Measurements from ENCODE around the gene DGKH.
A peak's percentile ranks its signal among the peaks of the same experiment; 100 is the strongest.

DGKH gene

GRCh38 chr13:42075517-42075916, 27.1 kb downstream of the DGKH start:
- TF ChIP-seq EZH2phosphoT487 (IDR thresholded peaks at IDR 0.05; ENCODE audit: low read depth) (no peak), CTCF (IDR thresholded peaks at IDR 0.05; ENCODE audit: low read depth, low read length) (no peak)
- Histone ChIP-seq H2AFZ (ENCODE audit: low read depth, low read length) (no peak overlapping the region), H3K79me2 (ENCODE audit: low read length) (no peaks in the 10 kb centered on the region), H3K9me3 (ENCODE audit: insufficient read depth, low read length) (no peaks in the 10 kb centered on the region), H3K36me3 (replicated peaks; ENCODE audit: low read depth, low read length) (no peaks in the 10 kb centered on the region), H3K27me3 (ENCODE audit: low read depth, low read length) (no peaks in the 10 kb centered on the region), H3K4me3 (ENCODE audit: low read length) (no peak overlapping the region), H4K20me1 (ENCODE audit: insufficient read depth, low read length) (no peaks in the 10 kb centered on the region), H3K4me1 (ENCODE audit: low read length) (no peaks in the 10 kb centered on the region), H3K9ac (ENCODE audit: low read length) (no peak overlapping the region), H3K27ac (ENCODE audit: low read length) (no peak overlapping the region), H3K4me2 (ENCODE audit: low read length) (no peak overlapping the region)

GRCh38 chr13:42076309-42076713, 27.9 kb downstream of the DGKH start:
- Histone ChIP-seq H3K9ac (ENCODE audit: low read length) (no peak overlapping the region), H3K4me1 (ENCODE audit: low read length) (no peaks in the 10 kb centered on the region), H3K36me3 (replicated peaks; ENCODE audit: low read depth, low read length) (no peaks in the 10 kb centered on the region), H3K27me3 (ENCODE audit: low read depth, low read length) (no peaks in the 10 kb centered on the region), H3K4me3 (ENCODE audit: low read length) (no peak overlapping the region), H3K4me2 (ENCODE audit: low read length) (no peak overlapping the region), H3K79me2 (ENCODE audit: low read length) (no peaks in the 10 kb centered on the region), H2AFZ (ENCODE audit: low read depth, low read length) (no peak overlapping the region), H3K27ac (ENCODE audit: low read length) (no peak overlapping the region), H4K20me1 (ENCODE audit: insufficient read depth, low read length) (no peaks in the 10 kb centered on the region), H3K9me3 (ENCODE audit: insufficient read depth, low read length) (no peaks in the 10 kb centered on the region)
- TF ChIP-seq CTCF (IDR thresholded peaks at IDR 0.05; ENCODE audit: low read depth, low read length) (no peak), EZH2phosphoT487 (IDR thresholded peaks at IDR 0.05; ENCODE audit: low read depth) (no peak)

GRCh38 chr13:42078128-42078808, 29.8 kb downstream of the DGKH start:
- no peak overlapping the region for H3K9ac ChIP-seq (ENCODE audit: low read length)
- H4K20me1 ChIP-seq (ENCODE audit: insufficient read depth, low read length), result no peaks in the 10 kb centered on the region
- H3K79me2 ChIP-seq (ENCODE audit: low read length), result no peaks in the 10 kb centered on the region
- H3K9me3 ChIP-seq (ENCODE audit: insufficient read depth, low read length), result no peaks in the 10 kb centered on the region
- TF ChIP-seq EZH2phosphoT487 (IDR thresholded peaks at IDR 0.05; ENCODE audit: low read depth), result no peak
- TF ChIP-seq CTCF (IDR thresholded peaks at IDR 0.05; ENCODE audit: low read depth, low read length), result peak; percentile 47
- no peak overlapping the region for H3K27ac ChIP-seq (ENCODE audit: low read length)
- no peaks in the 10 kb centered on the region for H3K36me3 ChIP-seq (replicated peaks; ENCODE audit: low read depth, low read length)
- H3K4me2 ChIP-seq (ENCODE audit: low read length), result no peak overlapping the region
- no peak overlapping the region for H2AFZ ChIP-seq (ENCODE audit: low read depth, low read length)
- H3K27me3 ChIP-seq (ENCODE audit: low read depth, low read length), result no peaks in the 10 kb centered on the region
- H3K4me3 ChIP-seq (ENCODE audit: low read length), result no peak overlapping the region
- H3K4me1 ChIP-seq (ENCODE audit: low read length), result 0 out of 2 replicates have a peak, but pooled peaks cover 2% of the 10 kb centered on the region

- no peak overlapping the region for H3K9ac ChIP-seq (ENCODE audit: low read length)
- no peaks in the 10 kb centered on the region for H3K27me3 ChIP-seq (ENCODE audit: low read depth, low read length)
- H3K79me2 ChIP-seq (ENCODE audit: low read length), result no peaks in the 10 kb centered on the region
- H3K4me2 ChIP-seq (ENCODE audit: low read length), result no peak overlapping the region
- H4K20me1 ChIP-seq (ENCODE audit: insufficient read depth, low read length), result no peaks in the 10 kb centered on the region
- H3K36me3 ChIP-seq (replicated peaks; ENCODE audit: low read depth, low read length), result peaks cover 4% of the 10 kb centered on the region
- TF ChIP-seq CTCF (IDR thresholded peaks at IDR 0.05; ENCODE audit: low read depth, low read length), result no peak
- no peaks in the 10 kb centered on the region for H3K9me3 ChIP-seq (ENCODE audit: insufficient read depth, low read length)
- no peak overlapping the region for H2AFZ ChIP-seq (ENCODE audit: low read depth, low read length)
- peaks cover 11% of the 10 kb centered on the region for H3K4me1 ChIP-seq (ENCODE audit: low read length)
- H3K27ac ChIP-seq (ENCODE audit: low read length), result no peak overlapping the region
- no peak overlapping the region for H3K4me3 ChIP-seq (ENCODE audit: low read length)
Observed at GRCh38 chr13:42083138-42083770, 34.8 kb downstream of the DGKH start.
